Left ventricle myocardium superior (tissue), 1 donor: ENCODE results near the gene ZNF692. TPM values are rescaled to one million over a fixed set of nuclear protein-coding genes. Genes with fewer than 3 reads are reported as not detected.
"Not testable (repeated sequence)": the region's sequence is repeated elsewhere in the genome, so short reads cannot be mapped to it uniquely, and the experiment has no call there.

Experiments used
- ATAC-seq: fragments of 200-7000 bp; cut with Tn5 transposase; one replicate; pipeline ENCODE4 v1.9.1; 2020; ENCODE audit warnings: mild to moderate bottlenecking, moderate library complexity
- DNase-seq: peaks from one replicate; pipeline ENCODE4 v3.0.0-alpha.2; 2020
- intact Hi-C: fragments of 100-400 bp; cut with micrococcal nuclease; formaldehyde crosslinking; loops from one replicate; pipeline ENCODE4 v1.11.0; 2022
- long read RNA-seq: library from polyadenylated mRNA; unstranded; transcript quantifications from one replicate; pipeline ENCODE4 v2.0.0, GENCODE V29; 2021
- total RNA-seq: library from RNA; stranded (reverse); fragmentation: NEBNext Ultra II Directional; extraction: Animal tissue kit (Norgen Biotek cat#: 25700); gene quantifications from one replicate; pipeline ENCODE4 v1.2.1, GENCODE V29; 2021
- donor health status: DM: no; HTN: yes; CAD: no; lungs with severe emphysema.

The ZNF692 gene, protein sequence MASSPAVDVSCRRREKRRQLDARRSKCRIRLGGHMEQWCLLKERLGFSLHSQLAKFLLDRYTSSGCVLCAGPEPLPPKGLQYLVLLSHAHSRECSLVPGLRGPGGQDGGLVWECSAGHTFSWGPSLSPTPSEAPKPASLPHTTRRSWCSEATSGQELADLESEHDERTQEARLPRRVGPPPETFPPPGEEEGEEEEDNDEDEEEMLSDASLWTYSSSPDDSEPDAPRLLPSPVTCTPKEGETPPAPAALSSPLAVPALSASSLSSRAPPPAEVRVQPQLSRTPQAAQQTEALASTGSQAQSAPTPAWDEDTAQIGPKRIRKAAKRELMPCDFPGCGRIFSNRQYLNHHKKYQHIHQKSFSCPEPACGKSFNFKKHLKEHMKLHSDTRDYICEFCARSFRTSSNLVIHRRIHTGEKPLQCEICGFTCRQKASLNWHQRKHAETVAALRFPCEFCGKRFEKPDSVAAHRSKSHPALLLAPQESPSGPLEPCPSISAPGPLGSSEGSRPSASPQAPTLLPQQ
- 27.1 TPM for total RNA-seq
- long read RNA-seq, partial matches to known transcripts, result 5 of 30 reads
- long read RNA-seq, other reads (novel, unspliced or antisense), result 19 of 30 reads

DNA sequence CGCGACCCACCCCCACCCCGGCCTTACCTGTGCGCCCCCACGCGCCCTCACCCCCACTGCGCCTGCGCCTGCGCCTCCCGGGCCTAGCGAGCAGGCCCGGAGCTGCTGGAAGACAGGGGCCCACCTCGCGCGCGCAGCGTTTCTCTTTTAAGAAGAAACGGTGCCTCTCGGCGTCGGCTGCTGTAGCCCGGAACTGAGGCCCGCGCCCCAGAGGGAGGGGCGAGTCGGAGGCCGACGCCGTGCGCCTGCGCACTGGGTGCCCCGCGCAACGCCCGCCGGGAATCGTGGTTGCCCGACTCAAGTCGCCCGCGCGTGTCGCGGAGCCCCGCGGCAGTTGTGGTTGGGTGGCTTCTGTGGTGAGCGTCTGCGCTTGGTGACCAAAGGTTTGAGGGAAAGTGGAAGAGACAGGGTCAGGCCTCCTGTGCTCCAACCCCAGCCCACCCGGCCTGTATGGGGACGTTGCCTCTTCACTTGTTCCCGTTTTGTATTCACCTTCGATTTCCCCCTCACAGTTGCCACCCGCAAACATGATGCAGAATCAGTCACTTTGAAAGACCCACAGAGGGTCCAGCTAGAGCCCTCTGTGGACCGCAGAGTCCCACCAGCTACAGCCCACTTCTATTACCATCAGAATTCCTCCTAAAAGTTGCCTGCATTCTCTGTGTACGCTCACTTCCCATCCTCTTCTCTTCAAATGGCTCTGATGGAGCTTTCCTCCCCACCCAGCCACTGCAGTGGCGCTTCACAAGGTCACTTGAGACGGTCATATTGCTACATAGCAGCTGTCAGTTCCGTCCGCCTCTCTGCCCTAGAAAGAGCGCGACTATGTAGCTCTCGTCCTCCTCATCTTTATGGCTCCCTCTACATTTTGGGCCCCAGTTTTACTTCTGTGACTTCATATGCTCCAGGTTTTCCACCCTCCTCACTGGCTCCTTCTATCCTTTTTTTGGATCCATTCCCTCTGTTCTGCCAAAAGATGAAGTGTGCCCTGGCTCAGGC, at the start of gene ZNF692:
Gene ZNF692, minus strand, starts transcription at position 195 of the 999 bp plus-strand sequence. CDS start 776 bp downstream, outside the sequence.
- DNase-seq (peak; percentile 99), ATAC-seq (peak; percentile 93)
- intact Hi-C loops, result no loop called here

DNA sequence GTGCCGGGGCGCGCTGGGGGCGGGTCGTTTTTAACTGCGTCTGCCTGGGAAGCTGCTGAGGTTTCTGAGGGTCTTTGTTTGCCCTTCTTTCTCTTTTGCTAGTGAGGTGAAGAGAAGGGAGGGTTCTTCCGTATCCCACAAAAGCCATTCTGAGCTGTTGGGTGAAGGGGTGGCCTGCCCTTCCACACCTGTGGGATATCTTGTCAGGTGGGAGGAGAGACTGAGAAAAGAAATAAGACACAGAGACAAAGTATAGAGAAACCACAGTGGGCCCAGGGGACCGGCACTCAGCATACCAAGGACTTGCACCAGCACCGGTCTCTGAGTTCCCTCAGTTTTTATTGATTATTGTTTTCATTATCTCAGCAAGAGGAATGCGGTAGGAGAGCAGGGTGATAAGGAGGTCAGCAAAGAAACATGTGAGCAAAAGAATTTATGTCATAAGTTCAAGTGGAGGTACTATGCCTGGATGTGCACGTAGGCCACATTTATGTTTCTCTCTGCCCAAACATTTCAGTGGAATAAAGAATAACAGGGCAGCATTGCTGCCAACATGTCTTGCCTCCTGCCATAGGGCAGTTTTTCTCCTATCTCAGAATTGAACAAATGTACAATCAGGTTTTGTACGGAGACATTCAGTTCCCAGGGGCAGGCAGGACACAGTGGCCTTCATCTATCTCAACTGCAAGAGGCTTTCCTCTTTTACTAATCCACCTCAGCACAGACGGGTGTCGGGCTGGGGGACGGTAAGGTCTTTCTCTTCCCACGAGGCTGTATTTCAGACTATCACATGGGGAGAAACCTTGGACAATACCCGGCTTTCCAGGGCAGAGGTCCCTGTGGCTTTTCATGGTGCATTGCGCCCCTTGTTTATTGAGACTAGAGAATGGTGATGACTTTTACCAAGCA, 48.1 kb upstream of the ZNF692 start:
- intact Hi-C loops, result no loop called here
- peak; percentile 3 for ATAC-seq
- DNase-seq, result peak; percentile 33

DNA sequence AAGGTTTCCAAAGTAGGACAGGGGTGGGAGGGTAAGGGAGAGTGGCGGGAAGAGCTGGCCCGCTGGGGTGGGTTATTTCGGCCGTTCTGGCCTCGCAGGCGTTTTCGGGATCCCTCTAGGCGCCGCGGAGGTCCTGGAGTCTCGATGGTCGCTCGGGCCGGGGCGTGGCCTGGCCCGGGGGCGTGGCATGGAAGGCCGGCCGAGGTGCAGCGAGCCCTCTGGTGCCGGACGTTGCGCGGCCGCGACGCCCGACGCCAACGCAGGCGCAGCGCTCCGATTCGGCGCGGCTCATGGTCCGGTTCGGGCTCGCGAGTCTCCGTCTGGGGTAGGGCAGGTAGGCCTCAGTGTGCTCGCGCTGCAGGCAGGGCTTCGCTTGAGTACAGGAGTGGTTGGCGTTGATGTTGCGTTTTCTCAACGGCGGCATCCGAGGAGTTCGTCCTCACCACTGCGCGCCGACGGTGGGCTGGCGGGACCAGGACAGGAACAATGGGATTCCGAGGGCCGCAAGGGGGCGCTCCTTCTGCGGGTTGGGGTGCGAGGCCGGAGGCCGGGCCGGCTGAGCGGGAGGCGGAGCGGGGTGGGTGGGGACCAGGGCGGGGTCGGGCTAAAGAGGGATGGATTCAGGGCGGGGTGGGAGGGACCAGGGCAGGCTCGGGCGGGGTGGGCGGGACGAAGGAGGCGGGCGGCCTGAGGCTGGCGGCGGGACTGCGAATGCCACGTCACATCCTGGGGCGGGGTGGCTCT, 47.3 kb upstream of the ZNF692 start, which contains the start of gene PGBD2:
Gene PGBD2, plus strand, starts transcription at position 227 of the 744 bp plus-strand sequence. CDS start 7,628 bp downstream, outside the sequence.
- ATAC-seq, result peak; percentile 95
- peak; percentile 96 for DNase-seq
- intact Hi-C loops, result no loop called here

DNA sequence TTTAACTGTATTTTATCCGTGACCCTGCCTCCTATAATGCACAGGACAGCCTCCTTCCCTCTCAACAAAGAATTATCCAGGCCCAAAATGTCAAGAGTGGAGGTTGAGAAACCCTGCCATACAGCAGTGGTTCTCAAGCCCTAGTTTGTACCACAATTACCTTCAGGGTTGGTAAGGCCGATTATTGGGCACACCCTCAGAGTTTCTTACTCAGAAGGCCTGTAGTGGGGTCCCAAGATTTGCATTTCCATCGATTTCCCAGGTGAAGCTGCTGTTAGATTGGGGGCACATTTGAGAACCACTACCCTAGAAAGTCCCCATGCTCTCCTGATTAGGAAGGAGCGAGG, 46.8 kb upstream of the ZNF692 start:
- intact Hi-C loops, result no loop called here
- no peak for ATAC-seq

DNA sequence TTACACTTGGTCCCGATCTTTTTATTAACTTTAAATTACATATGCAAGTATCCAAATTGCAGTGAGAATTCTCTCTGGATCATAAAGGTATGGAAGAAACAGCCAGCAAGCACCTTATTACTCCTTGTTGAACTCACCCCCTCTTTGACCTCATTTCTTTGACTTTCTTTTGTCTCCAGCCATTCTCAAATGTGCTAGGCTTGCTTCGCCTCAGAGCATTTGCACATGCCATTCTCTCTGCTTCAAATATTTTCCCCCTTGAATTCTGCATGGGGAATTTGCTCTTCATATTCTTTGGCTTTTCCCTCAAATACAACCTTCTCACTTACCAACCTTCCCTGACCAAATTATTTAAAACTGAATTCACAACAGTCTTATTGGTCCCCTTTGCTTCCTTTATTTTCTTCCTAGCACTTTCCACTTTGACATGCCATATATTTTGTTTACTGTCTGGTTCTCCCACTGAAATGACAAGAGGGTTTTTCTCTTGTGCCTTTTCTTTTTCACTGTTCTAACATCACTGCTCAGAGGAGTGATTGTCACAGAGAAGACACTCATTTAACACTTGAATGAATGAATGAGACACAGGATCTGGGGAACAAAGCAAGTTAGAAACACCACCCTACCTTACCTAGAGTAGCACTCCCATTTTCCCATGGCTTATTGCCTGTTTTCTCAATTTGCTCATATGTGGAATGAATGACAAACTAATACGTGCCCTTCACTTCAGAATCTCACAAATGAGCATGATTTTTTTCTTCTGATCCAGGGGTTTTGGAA, 45.7 kb upstream of the ZNF692 start:
- intact Hi-C loops, result no loop called here
- DNase-seq (no peak), ATAC-seq (no peak)

More for the DNA sequence above, 46.8 kb upstream of the ZNF692 start:
- no peak for DNase-seq

DNA sequence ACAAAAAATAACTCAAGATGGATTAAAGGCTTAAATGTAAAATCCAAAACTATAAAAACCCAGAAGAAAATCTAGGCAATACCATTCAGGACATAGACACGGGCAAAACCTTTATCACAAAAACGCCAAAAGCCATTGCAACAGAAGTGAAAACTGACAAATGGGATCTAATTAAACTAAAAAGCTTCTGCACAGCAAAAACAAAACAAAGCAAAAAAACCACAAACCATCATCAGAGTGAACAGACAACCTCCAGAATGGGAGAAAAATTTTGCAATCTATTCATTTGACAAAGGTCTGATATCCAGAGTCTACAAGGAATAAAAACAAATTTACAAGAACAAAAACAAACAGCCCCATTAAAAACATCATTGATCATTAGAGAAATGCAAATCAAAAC, 42.7 kb upstream of the ZNF692 start:
- DNase-seq, result no peak
- intact Hi-C loops, result no loop called here
- ATAC-seq, result no peak

DNA sequence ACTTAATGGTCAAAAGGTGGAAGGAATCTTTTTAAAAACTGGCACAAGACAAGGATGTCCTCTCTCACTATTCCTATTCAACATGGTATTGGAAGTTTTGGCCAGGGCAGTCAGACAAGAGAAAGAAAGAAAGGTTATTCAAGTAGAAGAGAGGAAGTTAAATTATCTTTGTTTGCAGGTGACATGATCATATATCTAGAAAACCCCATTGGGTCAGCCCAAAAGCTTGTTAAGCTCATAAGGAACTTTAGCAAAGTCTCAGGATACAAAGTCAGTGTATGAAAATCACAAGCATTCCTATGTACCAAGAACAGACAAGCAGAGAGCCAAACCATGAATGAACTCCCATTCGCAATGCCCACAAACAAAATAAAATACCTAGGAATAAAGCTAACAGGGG, 41.8 kb upstream of the ZNF692 start:
- intact Hi-C loops, result no loop called here
- DNase-seq, result no peak
- ATAC-seq, result no peak

DNA sequence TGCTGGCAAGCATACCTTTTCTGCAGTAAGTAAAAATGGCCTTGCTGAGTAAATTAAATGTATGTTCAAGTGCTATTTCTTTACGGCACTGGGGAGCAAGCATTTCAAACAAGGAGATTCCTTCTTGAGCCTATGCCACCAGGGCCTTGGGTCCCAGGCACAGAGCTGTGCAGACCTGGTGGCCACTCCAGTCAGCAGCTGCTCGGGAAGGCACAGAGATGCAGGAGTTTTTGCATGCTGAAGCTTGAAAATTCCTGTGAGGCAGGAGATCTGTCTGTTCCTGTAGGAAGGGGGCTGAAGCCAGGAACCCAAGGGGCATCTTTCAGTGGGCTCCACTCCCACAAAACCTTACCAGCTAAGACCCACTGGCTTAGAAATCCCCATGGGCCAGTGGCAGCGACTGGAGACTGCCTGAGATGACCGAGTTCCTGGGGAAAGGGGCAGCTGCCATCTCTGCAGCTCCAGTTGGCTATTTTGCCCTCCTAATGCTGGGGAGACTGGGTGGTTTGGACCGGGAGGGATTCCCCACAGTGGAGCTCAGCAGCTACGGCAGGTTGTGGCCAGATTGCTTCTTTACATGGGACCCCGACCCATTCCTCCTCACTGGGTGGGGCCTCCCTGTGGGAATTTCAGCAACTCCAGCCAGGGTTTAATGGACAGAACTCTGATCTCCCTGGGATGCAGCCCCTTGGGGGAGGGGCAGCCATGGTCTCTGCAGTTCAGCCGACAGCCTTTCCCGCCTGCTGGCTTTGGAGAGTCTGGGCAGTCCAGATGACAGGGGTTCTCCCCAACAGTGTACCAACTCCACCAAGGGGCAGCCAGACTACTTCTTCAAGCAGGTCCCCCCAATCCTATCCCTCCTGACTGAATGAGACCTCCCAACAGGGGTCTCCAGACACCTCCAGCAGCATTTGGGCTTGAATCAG, 38.8 kb upstream of the ZNF692 start:
- intact Hi-C loops, result no loop called here
- DNase-seq, result no peak
- ATAC-seq, result no peak

DNA sequence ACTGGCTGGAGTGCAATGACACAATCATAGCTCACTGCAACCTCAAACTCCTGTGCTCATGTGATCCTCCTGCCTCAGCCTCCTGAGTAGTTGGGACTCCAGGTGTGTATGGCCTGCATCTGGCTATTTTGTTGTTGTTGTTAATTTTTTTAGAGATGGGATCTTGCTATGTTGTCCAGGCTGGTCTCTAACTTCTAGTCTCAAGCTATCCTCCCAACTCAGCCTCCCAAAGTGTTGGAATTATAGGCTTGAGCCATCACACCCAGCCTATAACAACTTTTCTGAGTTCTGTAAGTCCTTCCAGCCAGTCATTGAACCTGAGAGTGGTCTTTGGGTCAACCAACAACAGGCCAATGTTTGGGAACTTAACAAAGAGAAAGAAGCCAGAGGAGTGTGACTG, 36.0 kb upstream of the ZNF692 start:
- no peak for ATAC-seq
- DNase-seq, result no peak
- intact Hi-C loops, result no loop called here

DNA sequence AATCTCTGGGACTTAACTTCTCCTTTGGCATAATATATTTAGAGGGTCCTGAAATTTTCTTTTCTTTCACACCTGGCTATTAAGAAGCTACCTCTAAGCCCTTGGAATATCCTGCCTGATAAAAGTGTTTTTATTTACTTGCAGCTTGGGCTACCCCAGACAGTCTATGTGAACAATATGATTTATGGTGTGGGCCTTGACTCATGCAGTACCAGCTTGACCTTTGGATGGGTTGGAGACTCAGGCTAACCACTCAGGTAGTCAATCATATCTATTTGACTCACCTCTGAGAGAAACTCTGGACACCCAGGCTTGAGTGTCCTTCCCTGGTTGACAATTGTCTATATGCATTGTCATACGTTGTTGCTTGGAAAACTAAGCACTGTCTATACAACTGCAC, 33.7 kb upstream of the ZNF692 start:
- intact Hi-C loops, result no loop called here
- DNase-seq (no peak), ATAC-seq (no peak)

DNA sequence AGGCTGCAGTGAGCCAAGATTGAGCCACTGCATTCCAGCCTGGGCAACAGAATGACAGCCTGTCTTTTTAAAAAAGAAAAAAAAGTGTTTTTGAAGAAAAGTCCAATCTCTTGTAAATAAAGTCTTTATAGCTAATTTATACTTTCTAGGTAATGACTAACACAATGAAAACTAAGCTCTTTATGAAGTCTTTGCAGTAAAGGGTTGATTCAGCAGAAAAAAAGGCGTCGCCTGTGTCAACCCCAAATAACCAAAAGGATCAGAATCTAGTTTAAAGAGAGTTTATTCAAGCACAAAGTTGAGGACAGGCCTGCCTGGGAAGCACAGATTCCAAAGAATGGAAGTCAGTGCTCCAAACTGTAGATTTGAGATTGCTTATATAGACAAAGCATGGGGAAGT, 32.9 kb upstream of the ZNF692 start:
- ATAC-seq (no peak), DNase-seq (no peak)
- intact Hi-C loops, result no loop called here

DNA sequence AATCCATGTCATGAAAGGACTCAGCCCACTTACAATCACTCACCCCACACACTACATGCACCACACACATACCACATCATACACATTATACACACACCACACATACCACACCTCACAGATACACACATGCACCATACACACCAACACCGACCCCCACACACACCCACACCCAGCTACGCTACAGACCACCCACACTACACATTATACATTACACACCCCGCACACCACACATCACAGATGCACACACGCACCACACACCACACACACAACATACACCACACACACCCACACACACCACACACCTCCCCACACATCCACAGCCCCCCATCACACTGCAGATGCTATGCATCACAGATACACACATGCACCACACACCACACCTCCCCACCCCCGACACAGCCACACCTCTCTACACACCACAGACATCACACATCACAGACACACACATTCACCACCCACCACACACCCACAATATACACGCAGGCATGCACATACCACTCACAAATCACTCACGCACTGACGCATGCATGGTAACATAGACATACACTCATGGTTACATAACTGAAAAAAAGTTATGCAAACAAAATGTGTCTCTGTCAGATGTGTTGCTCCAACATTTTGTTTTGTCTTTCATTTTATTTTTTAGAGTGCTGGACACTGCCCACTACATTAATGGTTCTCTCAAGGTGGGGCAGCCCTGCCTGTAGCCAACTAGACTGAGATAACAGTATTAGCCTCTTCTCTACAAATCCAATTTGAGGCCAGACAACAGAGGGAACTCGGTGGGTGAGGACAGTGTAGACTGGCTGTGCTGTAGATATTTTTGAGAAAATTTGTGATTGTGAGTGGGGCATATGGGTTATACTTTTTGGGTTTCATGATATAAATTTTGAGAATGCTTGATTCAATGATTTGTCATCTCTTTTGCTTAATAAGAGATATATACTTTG, 31.9 kb upstream of the ZNF692 start:
- ATAC-seq, result no peak
- no peak for DNase-seq
- intact Hi-C loops, result no loop called here

DNA sequence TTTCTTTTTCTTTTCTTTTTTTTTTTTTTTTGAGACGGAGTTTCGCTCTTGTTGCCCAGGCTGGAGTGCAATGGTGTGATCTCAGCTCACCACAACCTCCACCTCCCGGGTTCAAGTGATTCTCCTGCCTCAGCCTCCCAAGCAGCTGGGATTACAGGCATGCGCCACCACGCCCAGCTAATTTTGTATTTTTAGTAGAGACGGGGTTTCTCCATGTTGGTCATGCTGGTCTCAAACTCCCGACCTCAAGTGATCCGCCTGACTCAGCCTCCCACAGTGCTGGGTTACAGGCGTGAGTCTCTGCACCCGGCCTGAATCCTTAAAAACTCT, 31.0 kb upstream of the ZNF692 start:
- intact Hi-C loops, ATAC-seq, DNase-seq: not testable (repeated sequence)

DNA sequence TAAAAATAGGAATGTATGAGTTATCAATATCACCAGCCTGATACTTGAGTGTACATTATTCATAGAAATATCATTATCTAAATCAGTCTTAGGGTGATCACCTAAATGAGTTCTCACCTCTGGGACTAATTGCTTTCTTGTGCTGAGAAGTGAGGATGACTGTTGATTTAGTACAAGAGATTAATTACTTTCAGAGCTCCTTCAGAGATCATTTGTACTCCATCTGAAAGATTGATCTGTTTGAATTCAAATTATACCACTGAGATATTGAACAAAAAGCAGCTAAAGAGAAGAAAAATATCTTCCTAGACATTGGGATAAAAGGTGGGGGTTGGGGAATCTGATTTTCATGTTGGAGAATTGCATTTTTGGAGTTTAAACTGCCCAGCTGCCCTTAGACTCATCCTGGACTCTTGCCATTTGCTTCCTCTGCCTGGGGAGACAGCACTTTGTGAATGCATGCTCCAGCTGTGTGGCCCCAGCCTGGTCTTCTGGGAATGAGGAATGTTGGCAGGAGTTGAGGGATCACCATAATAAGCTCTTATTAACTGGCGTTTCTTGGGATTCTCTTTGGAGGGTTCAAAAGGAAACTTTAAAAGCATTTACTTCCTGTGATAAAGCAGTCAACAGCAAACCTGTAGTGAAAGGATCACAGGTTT, 27.5 kb upstream of the ZNF692 start:
- DNase-seq, result no peak
- intact Hi-C loops, result no loop called here
- no peak for ATAC-seq

DNA sequence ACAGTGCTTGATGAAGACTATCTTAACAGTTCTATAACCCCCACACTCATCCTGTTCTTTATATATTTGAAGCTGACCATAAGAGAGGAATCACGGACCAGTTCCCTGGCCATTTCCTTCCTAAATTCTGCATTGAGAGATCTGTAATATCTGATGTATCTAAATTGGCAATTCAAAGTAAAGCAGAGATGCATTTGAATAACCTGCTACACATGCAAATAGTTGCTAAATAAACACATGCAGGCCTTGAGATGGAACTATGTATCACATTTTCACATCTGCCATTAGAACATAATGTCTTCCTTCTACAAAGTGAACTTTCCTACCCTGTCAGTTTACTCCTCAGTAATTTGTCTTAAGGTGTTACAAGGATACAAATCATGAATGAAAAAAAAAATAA, 26.8 kb upstream of the ZNF692 start:
- ATAC-seq, result no peak
- intact Hi-C loops, result no loop called here
- DNase-seq, result no peak
